Stimulated activated CD8-positive, alpha-beta memory T cell treated with anti-CD3 and anti-CD28 coated beads, Interleukin-7, amount 100 ng/mL, for 4 hours (primary cell): ENCODE measurements around the gene KRT78.
"Not testable (repeated sequence)": the region's sequence is repeated elsewhere in the genome, so short reads cannot be mapped to it uniquely, and the experiment has no call there.

Experiments
- DNase-seq, 2 donors: peaks; one replicate each; pipeline ENCODE4 v3.0.0-alpha.2; 2020; ENCODE audit warnings: low read depth in 2 of 2

KRT78 gene

DNA sequence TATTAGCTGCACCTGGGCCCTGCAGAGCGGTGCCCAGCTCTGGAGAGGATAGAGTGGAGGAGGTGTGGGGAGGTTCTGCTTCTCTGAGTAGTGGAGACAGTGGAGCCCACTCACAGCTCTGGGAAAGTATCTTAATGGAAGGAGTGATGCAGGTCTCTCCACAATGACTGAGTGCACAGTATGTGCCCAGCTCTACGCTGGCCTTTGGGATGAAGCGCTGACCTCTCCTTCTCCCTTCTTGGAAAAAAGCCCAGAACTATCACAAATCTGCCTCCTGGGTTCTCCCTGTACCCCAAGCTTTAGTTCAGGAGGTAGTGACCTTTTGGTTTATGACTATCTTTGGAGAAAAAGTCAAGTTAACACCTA is 52.4 kb downstream of the KRT78 start:
- DNase-seq, result no peak

- DNase-seq, result no peak
Measured at GRCh38 chr12:52795694-52796428, 52.9 kb downstream of the KRT78 start, which contains the start of gene KRT3. Gene KRT3 (minus strand): TSS chr12:52796117. CDS start chr12:52796042, 75 bp downstream.

DNA sequence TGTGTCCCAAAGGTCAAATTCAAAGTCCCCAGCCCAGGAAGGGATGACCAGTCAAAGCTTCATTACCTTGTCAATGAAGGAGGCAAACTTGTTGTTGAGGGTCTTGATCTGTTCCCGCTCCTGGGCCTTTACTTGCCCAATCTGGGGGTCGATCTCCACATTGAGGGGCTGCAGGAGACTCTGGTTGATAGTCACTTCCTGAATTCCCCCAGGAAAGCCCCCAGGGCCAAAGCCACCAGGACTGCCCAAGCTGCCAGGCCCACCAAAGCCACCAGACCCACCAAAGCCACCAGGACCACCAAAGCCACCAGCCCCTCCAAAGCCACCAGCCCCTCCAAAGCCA is 53.5 kb downstream of the KRT78 start:
- not testable (repeated sequence) for DNase-seq

DNA sequence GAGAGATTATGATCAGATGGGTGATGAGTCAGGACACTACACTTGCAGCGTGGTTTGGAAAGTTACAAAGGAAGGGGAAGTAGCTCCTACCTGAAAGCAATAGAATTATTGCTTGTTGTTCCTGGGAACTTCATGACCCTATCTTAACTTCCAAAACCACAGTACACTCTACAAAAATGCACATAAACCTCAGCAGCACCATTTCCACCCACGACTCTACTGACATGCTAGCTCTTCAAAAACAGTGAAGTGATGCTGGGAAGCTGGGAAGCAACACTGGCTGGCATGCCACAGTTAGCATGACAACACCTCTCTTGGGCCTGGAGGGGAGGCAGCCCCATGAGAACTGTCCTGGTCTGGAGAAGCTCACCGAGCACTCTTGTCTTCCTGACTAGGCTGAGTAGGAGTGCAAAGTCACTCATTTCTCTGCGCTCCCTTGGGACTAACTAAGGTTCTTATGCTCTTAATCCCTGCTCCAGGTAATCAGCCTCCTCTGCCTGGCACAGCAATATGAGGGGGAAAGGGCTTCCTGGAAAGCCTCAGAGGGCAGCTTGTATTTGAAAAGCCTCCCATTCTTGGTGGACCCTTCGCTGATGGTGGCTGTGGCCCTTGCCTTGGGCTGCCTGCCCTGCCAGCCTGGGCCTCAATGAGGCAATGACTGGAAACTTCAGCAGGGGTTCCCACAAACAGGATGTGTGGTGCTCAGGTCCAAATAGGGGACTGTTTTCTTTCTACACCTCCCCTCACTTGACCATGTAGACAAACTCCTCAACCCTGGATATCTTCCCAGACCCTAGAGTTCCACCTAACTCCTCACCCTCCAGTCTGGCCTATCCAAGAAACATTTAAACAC is 54.1 kb downstream of the KRT78 start:
- DNase-seq, result no peak

DNA sequence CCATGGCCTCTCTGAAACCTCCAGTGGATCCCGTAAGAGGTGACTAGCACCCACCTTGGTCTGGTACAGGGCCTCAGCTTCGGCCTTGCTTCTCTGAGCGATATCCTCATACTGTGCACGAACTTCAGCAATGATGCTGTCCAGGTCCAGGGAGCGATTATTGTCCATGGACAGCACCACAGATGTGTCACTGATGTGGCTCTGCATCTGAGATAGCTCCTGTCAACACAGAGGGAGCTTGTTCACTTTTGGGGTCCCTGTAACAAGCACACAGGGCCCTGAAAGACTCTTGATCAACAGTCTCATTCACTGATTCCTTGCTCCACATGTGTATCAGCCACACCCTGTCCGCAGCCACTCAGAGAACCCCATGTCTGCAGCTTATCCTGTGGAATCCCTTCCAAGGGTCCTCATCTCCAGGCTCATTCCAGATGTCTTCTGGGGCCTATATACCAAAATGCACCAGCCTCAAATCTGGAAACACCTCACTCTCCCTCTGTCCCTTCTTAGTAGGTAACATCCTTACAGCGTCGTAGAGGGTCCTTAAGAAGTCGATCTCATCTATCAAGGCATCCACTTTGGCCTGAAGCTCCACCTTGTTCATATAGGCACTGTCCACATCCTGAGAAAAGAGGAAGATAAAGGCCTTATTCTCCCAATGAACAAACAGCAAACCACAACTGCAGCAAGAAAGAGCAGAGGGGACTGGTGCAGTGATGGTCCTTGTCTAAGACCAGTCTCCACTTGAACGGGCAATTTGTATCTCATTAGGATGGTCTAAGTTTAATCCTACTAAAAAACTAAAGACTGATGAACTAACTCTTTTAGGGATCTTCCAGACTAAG is 56.4 kb downstream of the KRT78 start:
- no peak for DNase-seq

DNA sequence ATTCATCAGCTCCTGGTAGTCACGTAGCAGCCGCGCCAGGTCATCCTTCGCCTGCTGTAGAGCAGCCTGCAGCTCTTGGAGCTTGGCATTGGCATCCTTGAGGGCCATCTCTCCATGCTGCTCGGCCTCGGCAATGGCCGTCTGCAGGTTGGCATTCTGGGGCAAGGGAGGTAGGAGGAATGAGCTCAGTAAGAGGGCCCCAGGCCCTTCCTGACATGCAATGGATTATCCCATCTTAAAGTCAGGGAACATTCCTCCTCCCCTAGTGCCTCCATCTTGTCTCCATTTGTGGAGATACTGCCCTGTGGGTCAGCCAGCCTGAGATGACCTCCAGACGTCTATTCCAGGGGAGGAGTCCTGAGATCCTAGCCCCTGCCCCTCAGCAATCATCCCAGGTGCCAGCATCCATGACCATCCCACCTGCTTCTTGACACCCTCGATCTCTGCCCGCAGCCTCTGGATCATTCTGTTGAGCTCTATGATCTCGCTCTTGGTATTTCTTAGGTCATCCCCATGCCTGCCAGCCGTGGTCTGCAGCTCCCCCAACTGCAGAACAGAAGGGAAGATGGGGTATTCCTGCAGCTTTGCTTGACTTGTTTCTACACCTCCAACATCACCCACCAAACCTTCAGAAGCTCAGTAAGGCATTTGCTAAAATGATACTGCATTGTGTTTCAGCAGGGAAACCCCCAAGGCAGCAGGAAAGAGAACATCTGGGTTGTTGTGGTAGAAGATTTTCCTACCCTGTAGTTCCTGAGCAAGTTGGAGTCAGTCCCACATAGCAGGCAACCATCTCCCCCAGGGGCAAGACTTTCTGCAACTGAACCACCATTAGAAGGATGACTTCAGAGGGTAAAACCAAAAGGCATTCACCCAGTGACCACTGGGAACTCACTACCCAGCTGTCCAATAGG is 57.3 kb downstream of the KRT78 start:
- DNase-seq, result no peak

- no peak for DNase-seq
Measured at GRCh38 chr12:52790427-52791270, 58.1 kb downstream of the KRT78 start.

DNA sequence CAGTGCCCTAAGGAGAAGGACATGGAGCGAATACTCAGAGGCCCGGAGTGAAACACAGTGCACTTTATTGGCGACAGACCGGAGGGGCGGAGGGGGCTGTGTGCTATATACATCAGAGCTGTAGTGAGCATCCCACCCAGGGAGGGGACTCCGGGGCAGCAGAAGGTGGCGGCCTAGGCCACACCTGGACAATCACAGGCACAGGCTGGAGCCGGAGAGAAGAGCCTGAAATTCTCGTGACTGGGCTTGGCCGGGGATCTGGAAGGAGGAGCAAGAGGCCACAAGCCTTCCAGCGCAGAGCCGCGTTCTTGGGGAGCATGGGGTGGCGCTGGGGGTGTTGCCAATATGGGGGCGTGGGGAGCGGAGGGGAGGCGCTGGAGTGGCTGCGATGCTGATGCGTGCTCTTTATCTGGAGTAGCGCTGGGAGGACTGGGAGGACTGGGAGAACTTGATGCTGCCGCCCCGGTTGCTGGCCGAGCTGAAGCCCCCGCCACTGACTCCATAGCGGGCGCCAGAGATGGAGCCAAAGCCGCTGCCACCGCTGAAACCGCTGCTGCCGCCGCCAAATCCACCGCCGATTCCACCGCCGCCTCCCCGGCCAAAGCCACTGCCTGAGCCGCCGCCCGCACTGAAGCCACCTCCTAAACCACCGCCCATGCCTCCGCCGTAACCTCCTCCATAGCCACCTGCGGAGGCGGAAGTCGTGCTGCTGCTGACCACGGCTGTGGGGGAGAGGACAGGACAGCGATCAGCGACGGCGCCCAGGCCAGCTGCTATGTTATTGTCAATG is 59.0 kb downstream of the KRT78 start:
- no peak for DNase-seq

- no peak for DNase-seq
Measured at GRCh38 chr12:52788876-52789636, 59.7 kb downstream of the KRT78 start.

DNA sequence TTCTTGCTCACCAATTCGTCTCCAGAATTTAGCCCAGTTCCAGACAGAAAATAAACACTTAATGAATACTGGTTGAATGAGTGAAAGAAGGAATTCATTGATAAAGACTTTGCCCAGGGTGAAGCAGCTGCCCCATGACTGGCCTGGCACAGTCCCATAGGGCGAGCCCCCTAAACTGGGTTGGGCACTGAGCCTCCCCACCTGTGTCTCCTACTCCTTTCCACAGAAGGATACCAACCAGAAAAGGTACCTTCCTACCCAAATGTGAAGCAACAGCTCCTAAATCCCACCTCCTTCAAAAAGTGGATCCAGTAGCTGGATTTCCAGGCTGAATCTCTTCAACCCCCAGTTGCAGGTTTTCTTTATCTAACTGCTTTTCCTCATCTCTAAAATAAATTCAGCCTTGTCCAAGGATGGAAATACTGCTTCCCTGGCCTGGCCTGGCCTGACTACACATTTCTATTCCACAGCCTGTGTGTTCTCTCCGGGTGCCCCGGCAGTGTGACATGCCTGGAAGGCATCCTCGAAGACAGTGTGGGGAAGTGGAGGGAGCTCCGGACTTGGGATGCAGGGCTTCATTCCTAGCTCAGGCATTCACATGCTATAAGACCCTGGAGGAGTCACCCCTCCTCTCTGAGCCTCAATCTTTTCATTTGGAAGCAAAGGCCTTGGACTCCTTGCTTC is 60.5 kb downstream of the KRT78 start:
- DNase-seq, result no peak
